ENCODE results near the gene RFWD3.

Gene RFWD3

DNA sequence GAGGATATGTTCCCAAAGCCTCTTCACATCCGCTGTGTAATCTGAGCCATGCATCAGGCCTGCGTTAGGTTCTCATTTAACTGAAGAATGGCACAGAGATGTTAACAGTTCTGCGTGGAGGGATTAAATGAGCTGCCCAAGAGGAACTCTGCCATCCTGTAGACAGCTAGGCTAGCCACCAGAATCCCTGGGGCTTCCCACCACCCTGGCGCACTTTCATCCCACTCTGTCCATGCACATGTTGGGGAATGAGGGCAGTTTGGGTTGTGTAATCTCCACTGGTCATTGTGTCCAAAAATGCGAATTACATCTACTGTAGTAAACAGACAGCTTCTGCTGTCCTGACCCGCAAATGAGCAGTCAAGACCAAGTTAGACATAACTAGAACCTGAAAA is 58.7 kb downstream of the RFWD3 start:
- Histone ChIP-seq H3K36me3 (ENCODE audit: control insufficient read depth in 2 of 2, insufficient read depth in 1 of 2, low read length in 2 of 2) (no peaks in the 10 kb centered on the region), H3K4me3 (ENCODE audit: low read depth, low read length) (no peak overlapping the region), H3K27ac (ENCODE audit: extremely low read depth, low read depth, low read length) (no peak overlapping the region), H3K9me3 (ENCODE audit: control insufficient read depth, insufficient read depth, low read depth, low read length) (no peaks in the 10 kb centered on the region), H3K4me1 (ENCODE audit: control insufficient read depth, insufficient read depth, low read length) (peaks cover 23% of the 10 kb centered on the region)
- CTCF ChIA-PET, result interaction anchor here (0.6 to 1.3 kb wide), 2 partner anchors 15 to 19 kb away, joined by 3 to 4 read pairs; no protein-coding TSS in a partner anchor
- peak; percentile 98 for TF ChIP-seq ZNF664 (tag by site-specific recombination; IDR thresholded peaks at IDR 0.05)
- no peak for TF ChIP-seq HIC1 (tag by site-specific recombination; IDR thresholded peaks at IDR 0.05)
- TF ChIP-seq KLF17 (tag by site-specific recombination; IDR thresholded peaks at IDR 0.05), result no peak
- no peak for TF ChIP-seq ZSCAN23 (tag by site-specific recombination; IDR thresholded peaks at IDR 0.05)
- no peak for TF ChIP-seq HOXD13 (CRISPR knock-in tag; IDR thresholded peaks at IDR 0.05; ENCODE audit: borderline replicate concordance)
- TF ChIP-seq ZNF768 (tag by site-specific recombination; IDR thresholded peaks at IDR 0.05), result peak; percentile 53; the same call in 1 of the 2 replicates
- TF ChIP-seq, protein P1, sequence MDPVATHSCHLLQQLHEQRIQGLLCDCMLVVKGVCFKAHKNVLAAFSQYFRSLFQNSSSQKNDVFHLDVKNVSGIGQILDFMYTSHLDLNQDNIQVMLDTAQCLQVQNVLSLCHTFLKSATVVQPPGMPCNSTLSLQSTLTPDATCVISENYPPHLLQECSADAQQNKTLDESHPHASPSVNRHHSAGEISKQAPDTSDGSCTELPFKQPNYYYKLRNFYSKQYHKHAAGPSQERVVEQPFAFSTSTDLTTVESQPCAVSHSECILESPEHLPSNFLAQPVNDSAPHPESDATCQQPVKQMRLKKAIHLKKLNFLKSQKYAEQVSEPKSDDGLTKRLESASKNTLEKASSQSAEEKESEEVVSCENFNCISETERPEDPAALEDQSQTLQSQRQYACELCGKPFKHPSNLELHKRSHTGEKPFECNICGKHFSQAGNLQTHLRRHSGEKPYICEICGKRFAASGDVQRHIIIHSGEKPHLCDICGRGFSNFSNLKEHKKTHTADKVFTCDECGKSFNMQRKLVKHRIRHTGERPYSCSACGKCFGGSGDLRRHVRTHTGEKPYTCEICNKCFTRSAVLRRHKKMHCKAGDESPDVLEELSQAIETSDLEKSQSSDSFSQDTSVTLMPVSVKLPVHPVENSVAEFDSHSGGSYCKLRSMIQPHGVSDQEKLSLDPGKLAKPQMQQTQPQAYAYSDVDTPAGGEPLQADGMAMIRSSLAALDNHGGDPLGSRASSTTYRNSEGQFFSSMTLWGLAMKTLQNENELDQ (tag by site-specific recombination; IDR thresholded peaks at IDR 0.05; ENCODE audit: low read depth), result no peak
- TF ChIP-seq SP3 (tag by site-specific recombination; IDR thresholded peaks at IDR 0.05), result no peak
- TF ChIP-seq ZNF654 (tag by site-specific recombination; IDR thresholded peaks at IDR 0.05; ENCODE audit: low read depth), result no peak
- no peak for TF ChIP-seq ZNF121 (tag by site-specific recombination; IDR thresholded peaks at IDR 0.05)
- no peak for TF ChIP-seq MYNN (tag by site-specific recombination; IDR thresholded peaks at IDR 0.05; ENCODE audit: borderline replicate concordance)
- TF ChIP-seq ZNF558 (tag by site-specific recombination; IDR thresholded peaks at IDR 0.05), result no peak
- TF ChIP-seq ZNF324 (tag by site-specific recombination; IDR thresholded peaks at IDR 0.05), result no peak
- TF ChIP-seq ZBTB44 (tag by site-specific recombination; IDR thresholded peaks at IDR 0.05), result 0 out of 2 replicates have a peak, but pooled peaks have one; percentile 57
- peak; percentile 55; the same call in 1 of the 2 replicates for TF ChIP-seq FEZF1 (tag by site-specific recombination; IDR thresholded peaks at IDR 0.05)
- peak; percentile 96 for TF ChIP-seq ZSCAN16 (tag by site-specific recombination; IDR thresholded peaks at IDR 0.05)
- POLR2A ChIA-PET, result interaction anchor here (1.2 to 1.9 kb wide), 4 partner anchors 13 to 127 kb away, joined by 4 to 10 read pairs (median 6); partner anchors contain the start of gene RFWD3

DNA sequence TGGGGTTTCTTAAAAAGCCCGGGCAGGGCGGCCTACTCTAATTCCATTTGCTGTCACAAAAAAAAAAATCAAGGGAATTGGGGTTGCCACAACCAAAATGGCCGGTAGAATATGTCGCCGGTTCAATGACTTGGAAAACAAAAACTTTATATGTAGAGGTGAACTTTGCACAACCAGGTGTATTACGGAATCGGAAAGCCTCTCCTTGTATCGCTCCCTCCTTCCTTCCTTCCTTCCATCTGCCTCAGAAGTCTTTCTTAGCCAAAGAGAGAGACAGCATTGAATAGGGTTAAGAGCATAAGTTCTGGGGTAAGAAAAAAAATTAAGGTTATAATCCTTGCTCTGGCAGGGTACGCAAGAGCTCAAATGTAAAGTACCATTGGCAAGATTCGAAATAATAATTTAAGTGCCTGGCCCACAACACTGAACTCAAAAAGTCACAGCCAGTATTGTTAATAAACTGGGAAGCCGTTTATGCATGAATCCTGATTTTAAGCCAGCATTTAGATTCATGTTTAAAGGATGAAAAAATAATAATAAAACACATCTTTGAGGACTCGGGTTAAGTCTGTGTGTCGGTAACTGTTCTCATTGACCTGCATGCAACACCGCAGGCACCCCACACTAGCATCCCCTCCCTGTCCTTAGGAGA is 59.2 kb downstream of the RFWD3 start:
- Histone ChIP-seq H3K27ac (ENCODE audit: extremely low read depth, low read depth, low read length) (peak overlapping the region; percentile 85), H3K36me3 (ENCODE audit: control insufficient read depth in 2 of 2, insufficient read depth in 1 of 2, low read length in 2 of 2) (no peaks in the 10 kb centered on the region), H3K9me3 (ENCODE audit: control insufficient read depth, insufficient read depth, low read depth, low read length) (no peaks in the 10 kb centered on the region), H3K4me3 (ENCODE audit: low read depth, low read length) (peak overlapping the region; percentile 93), H3K4me1 (ENCODE audit: control insufficient read depth, insufficient read depth, low read length) (peaks cover 23% of the 10 kb centered on the region)
- ChIA-PET POLR2A (interaction anchor here (0.6 to 1.9 kb wide), 7 partner anchors 9 to 134 kb away, joined by 4 to 10 read pairs (median 6); partner anchors contain the start of gene RFWD3), CTCF (interaction anchor here (1.3 kb wide), 1 partner anchor 15 kb away, joined by 3 read pairs; no protein-coding TSS in a partner anchor)
- TF ChIP-seq ZBTB11 (tag by site-specific recombination; conservative IDR thresholded peaks at IDR 0.05; ENCODE audit: low read depth) (no peak), ZNF561 (tag by site-specific recombination; IDR thresholded peaks at IDR 0.05; ENCODE audit: borderline replicate concordance) (peak; percentile 27), KLF10 (tag by site-specific recombination; IDR thresholded peaks at IDR 0.05) (0 out of 2 replicates have a peak, but pooled peaks have one; percentile 14), ZNF488 (tag by site-specific recombination; IDR thresholded peaks at IDR 0.05) (no peak)
- TF ChIP-seq, protein P2, sequence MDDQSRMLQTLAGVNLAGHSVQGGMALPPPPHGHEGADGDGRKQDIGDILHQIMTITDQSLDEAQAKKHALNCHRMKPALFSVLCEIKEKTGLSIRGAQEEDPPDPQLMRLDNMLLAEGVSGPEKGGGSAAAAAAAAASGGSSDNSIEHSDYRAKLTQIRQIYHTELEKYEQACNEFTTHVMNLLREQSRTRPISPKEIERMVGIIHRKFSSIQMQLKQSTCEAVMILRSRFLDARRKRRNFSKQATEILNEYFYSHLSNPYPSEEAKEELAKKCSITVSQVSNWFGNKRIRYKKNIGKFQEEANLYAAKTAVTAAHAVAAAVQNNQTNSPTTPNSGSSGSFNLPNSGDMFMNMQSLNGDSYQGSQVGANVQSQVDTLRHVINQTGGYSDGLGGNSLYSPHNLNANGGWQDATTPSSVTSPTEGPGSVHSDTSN (CRISPR knock-in tag; IDR thresholded peaks at IDR 0.05), result no peak

All from HEK293 (cell line).